ACHN (cell line): ENCODE data around the gene P2RY6.
"Not testable (repeated sequence)": the region's sequence is repeated elsewhere in the genome, so short reads cannot be mapped to it uniquely, and the experiment has no call there.

Experiments used
- DNase-seq: peaks from one replicate; pipeline ENCODE4 v3.0.0-alpha.2; 2015
- in situ Hi-C: cut with HindIII; loops from 2 replicates; pipeline ENCODE4 v1.10.0; 2017; ENCODE audit warnings: low sequenced_read_pairs, low pct_ligation_motif_present, low pct_unique_long_range_greater_than_20kb

The P2RY6 gene

GRCh38 chr11:73270855-73271477 lies 1.2 kb upstream of the P2RY6 start:
- in situ Hi-C loops: no loop called here
- DNase-seq: no peak

- in situ Hi-C loops, DNase-seq: not testable (repeated sequence)
These were observed 666 bp upstream of the P2RY6 start for GRCh38 chr11:73271478-73271865.

GRCh38 chr11:73272680-73273038 lies 521 bp downstream of the P2RY6 start:
- DNase-seq: no peak
- in situ Hi-C loops: no loop called here

GRCh38 chr11:73273222-73273895 lies 1.2 kb downstream of the P2RY6 start:
- DNase-seq: no peak
- in situ Hi-C loops: no loop called here

GRCh38 chr11:73274191-73274590 lies 2.1 kb downstream of the P2RY6 start:
- DNase-seq, in situ Hi-C loops: not testable (repeated sequence)

GRCh38 chr11:73274722-73275380 lies 2.7 kb downstream of the P2RY6 start:
- no peak for DNase-seq
- in situ Hi-C loops: no loop called here

- in situ Hi-C loops: no loop called here
- no peak for DNase-seq
These were observed 3.2 kb downstream of the P2RY6 start for GRCh38 chr11:73275381-73275750.

GRCh38 chr11:73277467-73277866 lies 5.3 kb downstream of the P2RY6 start:
- DNase-seq: no peak
- in situ Hi-C loops: no loop called here

- DNase-seq: no peak
- in situ Hi-C loops: no loop called here
These were observed 8.5 kb downstream of the P2RY6 start for GRCh38 chr11:73280626-73281025.

GRCh38 chr11:73281201-73281741 lies 9.1 kb downstream of the P2RY6 start:
- in situ Hi-C loops: no loop called here
- no peak for DNase-seq

- in situ Hi-C loops: no loop called here
These were observed 9.9 kb downstream of the P2RY6 start for GRCh38 chr11:73281796-73282660.

GRCh38 chr11:73283276-73284000 lies 11.3 kb downstream of the P2RY6 start:
- in situ Hi-C loops: no loop called here
- no peak for DNase-seq

More at GRCh38 chr11:73281796-73282660, 9.9 kb downstream of the P2RY6 start:
- no peak for DNase-seq

- DNase-seq: no peak
- in situ Hi-C loops: no loop called here
These were observed 12.0 kb downstream of the P2RY6 start for GRCh38 chr11:73284106-73284505.

- in situ Hi-C loops: no loop called here
These were observed 13.6 kb downstream of the P2RY6 start for GRCh38 chr11:73285721-73286120.

GRCh38 chr11:73286240-73286810 lies 14.2 kb downstream of the P2RY6 start:
- in situ Hi-C loops: no loop called here
- DNase-seq: no peak

More at GRCh38 chr11:73285721-73286120, 13.6 kb downstream of the P2RY6 start:
- DNase-seq: no peak

- in situ Hi-C loops: no loop called here
- no peak for DNase-seq
These were observed 15.4 kb downstream of the P2RY6 start for GRCh38 chr11:73287400-73288101.

GRCh38 chr11:73288192-73288872 lies 16.2 kb downstream of the P2RY6 start:
- DNase-seq: no peak
- in situ Hi-C loops: no loop called here
